MM.1S (cell line): ENCODE data around the gene OR8K5.

Source experiments
- DNase-seq: peaks from one replicate; pipeline ENCODE4 v3.0.0-alpha.2; 2015
- H2AFZ ChIP-seq: fragments of 300-600 bp; sonication (generic); 2 replicates; pipeline ENCODE4 v1.6.0; 2016; ENCODE audit warnings: antibody characterized with exemption, low read length
- H3F3A ChIP-seq: fragments of 300-600 bp; sonication (generic); 2 replicates; pipeline ENCODE4 v1.6.1; 2016; ENCODE audit warnings: mild to moderate bottlenecking, antibody characterized with exemption, low read length, moderate library complexity, mixed read lengths; ENCODE audit not compliant: insufficient read depth
- H3K27ac ChIP-seq: fragments of 300-600 bp; sonication (generic); 2 replicates; pipeline ENCODE4 v1.5.1; 2016; ENCODE audit warnings: mild to moderate bottlenecking, low read length
- H3K27me3 ChIP-seq: fragments of 300-600 bp; sonication (generic); replicated peaks from 2 replicates; pipeline ENCODE4 v1.6.0; 2016; ENCODE audit warnings: low read length; ENCODE audit not compliant: insufficient read depth
- H3K36me3 ChIP-seq: fragments of 300-600 bp; sonication (generic); replicated peaks from 2 replicates; pipeline ENCODE4 v1.6.1; 2016; ENCODE audit warnings: mild to moderate bottlenecking, low read length, mixed read lengths; ENCODE audit not compliant: insufficient read depth
- H3K4me1 ChIP-seq: fragments of 300-600 bp; sonication (generic); 2 replicates; pipeline ENCODE4 v1.6.1; 2016; ENCODE audit warnings: low read length, mixed read lengths
- H3K4me2 ChIP-seq: fragments of 300-600 bp; sonication (generic); 2 replicates; pipeline ENCODE4 v1.6.0; 2016; ENCODE audit warnings: low read depth, low read length
- H3K4me3 ChIP-seq: fragments of 300-600 bp; sonication (generic); 2 replicates; pipeline ENCODE4 v1.5.1; 2016; ENCODE audit warnings: low read length, mixed read lengths
- H3K79me2 ChIP-seq: fragments of 300-600 bp; sonication (generic); 2 replicates; pipeline ENCODE4 v1.6.1; 2016; ENCODE audit warnings: mixed run types, low read length, mixed read lengths
- H3K9ac ChIP-seq: fragments of 300-600 bp; sonication (generic); 2 replicates; pipeline ENCODE4 v1.6.1; 2016; ENCODE audit warnings: low read length, mixed read lengths
- H3K9me2 ChIP-seq: fragments of 300-600 bp; sonication (generic); replicated peaks from 2 replicates; pipeline ENCODE4 v1.6.1; 2016; ENCODE audit warnings: mild to moderate bottlenecking, low read length, mixed read lengths; ENCODE audit not compliant: insufficient read depth
- H3K9me3 ChIP-seq: fragments of 300-600 bp; sonication (generic); replicated peaks from 2 replicates; pipeline ENCODE4 v1.6.1; 2016; ENCODE audit warnings: mild to moderate bottlenecking, low read length, mixed read lengths; ENCODE audit not compliant: insufficient read depth
- H4K20me1 ChIP-seq: fragments of 300-600 bp; sonication (generic); 2 replicates; pipeline ENCODE4 v1.6.1; 2016; ENCODE audit warnings: mild to moderate bottlenecking, low read length, moderate library complexity, mixed read lengths; ENCODE audit not compliant: insufficient read depth
- EZH2 ChIP-seq: fragments of 300-600 bp; sonication (generic); optimal IDR thresholded peaks from 2 replicates; pipeline ENCODE3; 2017; ENCODE audit warnings: low read depth, mild to moderate bottlenecking, antibody characterized with exemption, low read length, mixed read lengths
- EZH2phosphoT487 ChIP-seq: fragments of 300-600 bp; sonication (generic); IDR thresholded peaks from 2 replicates; pipeline ENCODE4 v1.6.1; 2018; ENCODE audit warnings: antibody characterized with exemption, low read length
- TF ChIP-seq, protein P1 (sequence below): fragments of 300-600 bp; sonication (generic); IDR thresholded peaks from 2 replicates; pipeline ENCODE4 v1.5.1; 2016; ENCODE audit warnings: antibody characterized with exemption, low read length, mixed read lengths

Gene OR8K5

GRCh38 chr11:56172256-56172830, 12.2 kb upstream of the OR8K5 start:
- Histone ChIP-seq H3K4me2 (no peak overlapping the region), H3K4me1 (no peaks in the 10 kb centered on the region), H3K9me2 (no peaks in the 10 kb centered on the region), H3K4me3 (no peak overlapping the region), H2AFZ (no peak overlapping the region), H3K9ac (no peak overlapping the region), H3K27ac (no peak overlapping the region), H3K9me3 (no peaks in the 10 kb centered on the region), H3K79me2 (no peaks in the 10 kb centered on the region), H4K20me1 (no peaks in the 10 kb centered on the region), H3K36me3 (no peaks in the 10 kb centered on the region), H3K27me3 (no peaks in the 10 kb centered on the region), H3F3A (no peaks in the 10 kb centered on the region)
- no peak for TF ChIP-seq EZH2phosphoT487
- no peak for TF ChIP-seq EZH2
- TF ChIP-seq, protein P1, sequence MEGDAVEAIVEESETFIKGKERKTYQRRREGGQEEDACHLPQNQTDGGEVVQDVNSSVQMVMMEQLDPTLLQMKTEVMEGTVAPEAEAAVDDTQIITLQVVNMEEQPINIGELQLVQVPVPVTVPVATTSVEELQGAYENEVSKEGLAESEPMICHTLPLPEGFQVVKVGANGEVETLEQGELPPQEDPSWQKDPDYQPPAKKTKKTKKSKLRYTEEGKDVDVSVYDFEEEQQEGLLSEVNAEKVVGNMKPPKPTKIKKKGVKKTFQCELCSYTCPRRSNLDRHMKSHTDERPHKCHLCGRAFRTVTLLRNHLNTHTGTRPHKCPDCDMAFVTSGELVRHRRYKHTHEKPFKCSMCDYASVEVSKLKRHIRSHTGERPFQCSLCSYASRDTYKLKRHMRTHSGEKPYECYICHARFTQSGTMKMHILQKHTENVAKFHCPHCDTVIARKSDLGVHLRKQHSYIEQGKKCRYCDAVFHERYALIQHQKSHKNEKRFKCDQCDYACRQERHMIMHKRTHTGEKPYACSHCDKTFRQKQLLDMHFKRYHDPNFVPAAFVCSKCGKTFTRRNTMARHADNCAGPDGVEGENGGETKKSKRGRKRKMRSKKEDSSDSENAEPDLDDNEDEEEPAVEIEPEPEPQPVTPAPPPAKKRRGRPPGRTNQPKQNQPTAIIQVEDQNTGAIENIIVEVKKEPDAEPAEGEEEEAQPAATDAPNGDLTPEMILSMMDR, result no peak
- DNase-seq, result no peak

GRCh38 chr11:56163804-56164203, 3.7 kb upstream of the OR8K5 start:
- Histone ChIP-seq H2AFZ (no peak overlapping the region), H3K4me1 (no peaks in the 10 kb centered on the region), H3K79me2 (no peaks in the 10 kb centered on the region), H3K27ac (no peak overlapping the region), H4K20me1 (no peaks in the 10 kb centered on the region), H3K36me3 (no peaks in the 10 kb centered on the region), H3K9me2 (no peaks in the 10 kb centered on the region), H3K4me3 (no peak overlapping the region), H3K9me3 (no peaks in the 10 kb centered on the region), H3K9ac (no peak overlapping the region), H3F3A (no peaks in the 10 kb centered on the region), H3K4me2 (no peak overlapping the region), H3K27me3 (no peaks in the 10 kb centered on the region)
- no peak for DNase-seq
- TF ChIP-seq EZH2 (no peak), EZH2phosphoT487 (no peak)
- TF ChIP-seq, protein P1, result no peak

DNA sequence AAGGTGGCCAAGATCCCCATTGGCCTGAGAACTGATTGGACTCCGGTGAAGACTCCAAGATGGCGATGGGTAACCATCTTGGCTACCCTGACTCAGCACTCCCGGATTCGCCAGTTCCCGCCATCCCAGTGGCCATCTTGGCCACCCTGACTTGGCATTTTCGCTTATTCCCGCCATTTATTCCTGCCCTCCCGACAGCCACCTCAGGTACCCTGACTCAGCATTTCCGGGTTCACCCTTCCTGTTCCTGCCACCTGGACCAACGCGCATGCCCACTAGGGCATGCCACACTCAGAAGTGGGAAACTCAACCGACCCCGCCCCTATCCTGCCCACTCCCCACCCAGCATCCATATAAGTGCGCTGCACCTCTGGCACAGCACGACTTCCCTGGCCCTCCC, 7.8 kb downstream of the OR8K5 start:
- Histone ChIP-seq H4K20me1 (no peaks in the 10 kb centered on the region), H3K36me3 (no peaks in the 10 kb centered on the region), H3K4me2 (no peak overlapping the region), H3K79me2 (no peaks in the 10 kb centered on the region), H3K9me2 (no peaks in the 10 kb centered on the region), H3K9ac (no peak overlapping the region), H3K4me3 (no peak overlapping the region), H2AFZ (no peak overlapping the region), H3F3A (no peaks in the 10 kb centered on the region), H3K9me3 (no peaks in the 10 kb centered on the region), H3K4me1 (no peaks in the 10 kb centered on the region), H3K27me3 (no peaks in the 10 kb centered on the region), H3K27ac (no peak overlapping the region)
- TF ChIP-seq EZH2 (no peak), EZH2phosphoT487 (no peak)
- TF ChIP-seq, protein P1, result no peak
- no peak for DNase-seq
